BJ (cell line): ENCODE measurements around the gene KRT77. TPM values are rescaled to one million over a fixed set of nuclear protein-coding genes. Genes with fewer than 3 reads are reported as not detected.

Source experiments
- CTCF ChIA-PET: fragments of 350-600 bp; formaldehyde crosslinking; extraction: SDS; loops from one replicate; lab custom pipeline; 2021; ENCODE audit warnings: antibody characterized with exemption, inconsistent platforms; lab: Yijun Ruan, JAX
- POLR2A ChIA-PET: fragments of 300-600 bp; sonication (Branson Sonifier 250); formaldehyde crosslinking; extraction: SDS; loops from one replicate; lab custom pipeline; 2021; ENCODE audit warnings: antibody characterized with exemption; lab: Charles Lee
- DNase-seq: peaks from one replicate; pipeline ENCODE4 v3.0.0-alpha.2; 2011; ENCODE audit warnings: low read depth
- H3K27me3 ChIP-seq: 2 replicates; pipeline ENCODE4 v1.6.0; 2011; ENCODE audit warnings: low read length; ENCODE audit not compliant: control insufficient read depth, insufficient read depth
- H3K36me3 ChIP-seq: 2 replicates; pipeline ENCODE4 v1.5.1; 2011; ENCODE audit warnings: low read length; ENCODE audit not compliant: control insufficient read depth, insufficient read depth
- H3K4me3 ChIP-seq: 2 replicates; pipeline ENCODE4 v1.5.1; 2011; ENCODE audit warnings: low read depth, mild to moderate bottlenecking, control low read depth, low read length
- CTCF ChIP-seq: IDR thresholded peaks from 2 replicates; pipeline ENCODE4 v1.5.1; 2011; ENCODE audit warnings: low read depth, mild to moderate bottlenecking, control low read depth, inconsistent platforms, low read length, moderate library complexity; ENCODE audit not compliant: insufficient read depth
- polyA plus RNA-seq: library from polyadenylated mRNA; depleted of rRNA; stranded (reverse); fragments of >200 nt; gene quantifications from 2 replicates; pipeline ENCODE4 v1.2.3, GENCODE V29; 2011

KRT77 gene
- polyA plus RNA-seq, 1 experiment: not detected

- H3K4me3 ChIP-seq: no peak overlapping the region
- ChIA-PET POLR2A (no interaction called here), CTCF (no interaction called here)
- H3K36me3 ChIP-seq: no peaks in the 10 kb centered on the region
- TF ChIP-seq CTCF: no peak
- DNase-seq: no peak
- peaks cover 1% of the 10 kb centered on the region; the same call in 1 of the 2 replicates for H3K27me3 ChIP-seq
Measured at GRCh38 chr12:52699960-52700359, 3.4 kb downstream of the KRT77 start.

GRCh38 chr12:52699373-52699772 is 4.0 kb downstream of the KRT77 start:
- no peaks in the 10 kb centered on the region for H3K36me3 ChIP-seq
- TF ChIP-seq CTCF: no peak
- DNase-seq: no peak
- no peak overlapping the region for H3K4me3 ChIP-seq
- ChIA-PET POLR2A (no interaction called here), CTCF (no interaction called here)
- H3K27me3 ChIP-seq: peaks cover 3% of the 10 kb centered on the region; the same call in 1 of the 2 replicates

DNA sequence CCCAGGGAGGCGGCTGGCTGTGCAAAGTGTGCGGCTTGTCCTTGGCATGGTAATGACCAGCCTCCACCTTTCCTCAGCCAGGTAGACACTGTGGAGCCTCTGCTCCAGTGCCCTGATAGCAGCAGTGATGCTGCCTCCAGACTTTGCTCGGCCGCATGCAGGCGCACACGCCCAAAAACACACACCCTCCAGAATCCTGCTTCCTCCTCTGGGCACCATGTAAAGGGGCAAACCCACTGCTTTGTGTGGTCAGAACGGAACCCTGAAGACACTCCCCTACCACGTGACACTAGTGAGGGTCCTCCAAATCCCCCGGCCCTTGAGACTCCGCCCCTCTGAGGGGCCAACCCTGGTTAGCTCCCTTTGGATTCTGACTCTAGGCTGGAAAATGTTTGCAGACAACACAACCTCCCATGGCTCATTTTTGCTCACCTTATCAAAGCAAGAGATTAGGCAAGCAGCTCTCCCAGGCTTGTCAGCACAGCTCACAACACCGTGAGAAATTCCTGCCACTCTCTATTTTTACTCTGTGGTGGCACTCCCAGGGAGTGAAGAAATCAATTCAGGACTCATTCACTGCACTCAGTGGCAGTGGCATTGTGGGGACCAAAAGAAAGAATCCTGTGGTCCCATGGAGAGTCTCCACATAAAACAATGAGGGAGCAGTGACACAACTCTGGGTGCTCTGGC is 4.5 kb downstream of the KRT77 start:
- TF ChIP-seq CTCF: no peak
- DNase-seq: no peak
- Histone ChIP-seq H3K27me3 (peaks cover 3% of the 10 kb centered on the region; the same call in 1 of the 2 replicates), H3K4me3 (no peak overlapping the region), H3K36me3 (no peaks in the 10 kb centered on the region)
- POLR2A ChIA-PET: no interaction called here
- CTCF ChIA-PET: no interaction called here

GRCh38 chr12:52697058-52697582 is 6.2 kb downstream of the KRT77 start:
- ChIA-PET CTCF (no interaction called here), POLR2A (no interaction called here)
- no peak for TF ChIP-seq CTCF
- Histone ChIP-seq H3K4me3 (no peak overlapping the region), H3K36me3 (no peaks in the 10 kb centered on the region), H3K27me3 (peaks cover 3% of the 10 kb centered on the region; the same call in 1 of the 2 replicates)
- DNase-seq: no peak

- Histone ChIP-seq H3K4me3 (no peak overlapping the region), H3K36me3 (no peaks in the 10 kb centered on the region), H3K27me3 (peaks cover 7% of the 10 kb centered on the region)
- CTCF ChIA-PET: no interaction called here
- DNase-seq: no peak
- POLR2A ChIA-PET: no interaction called here
- no peak for TF ChIP-seq CTCF
Measured at GRCh38 chr12:52696588-52696987, 6.7 kb downstream of the KRT77 start.
